ENCODE results near the gene SSTR4.

Gene SSTR4

DNA sequence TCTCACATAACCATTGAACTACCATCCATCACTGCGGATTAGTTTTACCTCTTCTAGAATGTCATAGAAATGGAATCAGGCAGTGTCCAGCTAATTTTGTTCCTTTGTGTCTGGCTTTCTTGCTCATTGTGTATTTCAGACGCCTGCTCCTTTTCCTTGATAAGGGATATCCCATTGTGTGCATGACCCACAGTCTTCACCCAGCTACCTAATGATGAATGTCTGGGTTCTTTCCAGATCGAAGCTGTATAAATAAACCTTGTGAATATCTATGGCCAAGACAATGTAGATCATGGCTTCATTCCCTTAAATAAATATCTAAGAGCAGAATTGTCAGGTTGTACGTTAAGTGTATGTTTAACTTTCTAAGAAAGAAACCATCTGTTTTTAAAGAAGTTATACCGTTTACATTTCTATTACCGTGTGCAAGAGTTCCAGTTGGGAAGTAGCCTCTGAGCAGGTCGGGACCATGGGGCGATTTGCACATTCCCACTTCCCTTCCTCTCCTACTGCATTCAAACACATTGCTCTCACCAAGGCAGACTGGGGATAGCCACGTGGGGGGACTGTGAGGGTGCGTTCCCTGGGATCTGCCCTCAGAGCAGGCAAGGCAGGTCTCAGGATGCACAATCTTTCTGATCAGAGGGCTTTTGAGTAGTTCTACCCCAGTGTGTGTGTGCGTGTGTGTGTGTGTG lies 37.9 kb downstream of the SSTR4 start:
- no peak overlapping the region for H2BK120ac ChIP-seq (ENCODE audit: low read depth, low read length)
- H2BK5ac ChIP-seq (ENCODE audit: low read length), result no peak overlapping the region
- no peak overlapping the region for H3K4ac ChIP-seq (ENCODE audit: low read length)
- H3K4me1 ChIP-seq (ENCODE audit: control insufficient read depth in 2 of 2, insufficient read depth in 1 of 2, low read depth in 1 of 2, low read length in 2 of 2), result peaks cover 0 to 2% of the 10 kb centered on the region in 2 donors
- no peak overlapping the region for H3K23ac ChIP-seq (ENCODE audit: low read depth, low read length, poor library complexity)
- WGBS, 2 donors (ENCODE audit: extremely low coverage in 2 of 2, insufficient read length in 2 of 2, insufficient replicate concordance in 1 of 2), result no CpG with 5 or more reads among the region's 11 CpGs
- no peak overlapping the region for H2AK5ac ChIP-seq (ENCODE audit: low read depth, low read length)
- H3K18ac ChIP-seq (ENCODE audit: low read length), result no peak overlapping the region
- no peak for DNase-seq (ENCODE audit: low spot score)
- H3K4me3 ChIP-seq (ENCODE audit: low read length in 2 of 2), result no peak overlapping the region
- H2BK12ac ChIP-seq (ENCODE audit: low read length), result no peak overlapping the region
- H3K9me3 ChIP-seq (replicated peaks in 1 of 2; ENCODE audit: control insufficient read depth in 2 of 2, insufficient read depth in 1 of 2, low read depth in 1 of 2, low read length in 2 of 2), result no peaks in the 10 kb centered on the region
- no peak overlapping the region for H3K27ac ChIP-seq (replicated peaks; ENCODE audit: low read length)
- H2BK15ac ChIP-seq (ENCODE audit: low read length), result no peak overlapping the region
- H3K79me1 ChIP-seq (ENCODE audit: low read depth, low read length), result no peaks in the 10 kb centered on the region
- H3K36me3 ChIP-seq (replicated peaks in 1 of 2; ENCODE audit: control insufficient read depth in 2 of 2, insufficient read depth in 2 of 2, low read length in 2 of 2), result no peaks in the 10 kb centered on the region
- H4K91ac ChIP-seq (ENCODE audit: low read depth, low read length, poor library complexity), result no peak overlapping the region
- no peak overlapping the region for H2AFZ ChIP-seq (ENCODE audit: low read length)
- H3K4me2 ChIP-seq (ENCODE audit: insufficient read depth, low read length, poor library complexity, severe bottlenecking), result no peak overlapping the region
- no peak overlapping the region for H4K8ac ChIP-seq (ENCODE audit: low read depth, low read length)
- no peak overlapping the region for H3K14ac ChIP-seq (ENCODE audit: low read length)
- no peak overlapping the region for H3K9ac ChIP-seq (ENCODE audit: low read depth, low read length, poor library complexity)
- H3K27me3 ChIP-seq (ENCODE audit: control insufficient read depth in 3 of 3, insufficient read depth in 3 of 3, low read depth in 1 of 3, low read length in 3 of 3), result no peaks in the 10 kb centered on the region

DNA sequence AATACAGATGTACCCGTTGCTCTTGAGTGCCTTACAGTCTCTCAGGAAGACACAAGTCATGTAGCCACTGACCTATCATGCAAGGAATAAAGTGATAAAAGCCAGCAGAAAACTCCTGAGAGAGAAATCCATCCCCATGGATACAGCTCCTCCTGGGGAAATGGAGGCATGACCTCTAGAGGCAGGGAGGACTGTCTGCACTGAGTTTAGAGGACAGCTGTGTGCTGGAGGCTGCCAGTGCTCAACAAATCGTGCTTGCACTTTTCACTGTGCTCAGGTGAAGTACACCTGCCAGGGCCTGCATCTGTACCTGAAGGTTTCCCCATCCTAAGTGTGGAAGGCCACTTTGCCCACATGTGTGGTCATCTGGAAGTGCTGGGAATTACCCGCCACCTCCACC lies 38.9 kb downstream of the SSTR4 start:
- H3K36me3 ChIP-seq (replicated peaks in 1 of 2; ENCODE audit: control insufficient read depth in 2 of 2, insufficient read depth in 2 of 2, low read length in 2 of 2), result no peaks in the 10 kb centered on the region
- H2AFZ ChIP-seq (ENCODE audit: low read length), result no peak overlapping the region
- H3K14ac ChIP-seq (ENCODE audit: low read length), result no peak overlapping the region
- H3K23ac ChIP-seq (ENCODE audit: low read depth, low read length, poor library complexity), result no peak overlapping the region
- H3K4me3 ChIP-seq (ENCODE audit: low read length in 2 of 2), result no peak overlapping the region
- no peak overlapping the region for H3K9ac ChIP-seq (ENCODE audit: low read depth, low read length, poor library complexity)
- H2BK5ac ChIP-seq (ENCODE audit: low read length), result no peak overlapping the region
- no peak overlapping the region for H3K4ac ChIP-seq (ENCODE audit: low read length)
- no peaks in the 10 kb centered on the region for H3K27me3 ChIP-seq (ENCODE audit: control insufficient read depth in 3 of 3, insufficient read depth in 3 of 3, low read depth in 1 of 3, low read length in 3 of 3)
- no peak overlapping the region for H3K27ac ChIP-seq (replicated peaks; ENCODE audit: low read length)
- no CpG with 5 or more reads among the region's 3 CpGs for WGBS, 2 donors (ENCODE audit: extremely low coverage in 2 of 2, insufficient read length in 2 of 2, insufficient replicate concordance in 1 of 2)
- peaks cover 0 to 2% of the 10 kb centered on the region in 2 donors for H3K4me1 ChIP-seq (ENCODE audit: control insufficient read depth in 2 of 2, insufficient read depth in 1 of 2, low read depth in 1 of 2, low read length in 2 of 2)
- H2AK5ac ChIP-seq (ENCODE audit: low read depth, low read length), result peak overlapping the region; percentile 14
- no peak overlapping the region for H2BK120ac ChIP-seq (ENCODE audit: low read depth, low read length)
- H3K9me3 ChIP-seq (replicated peaks in 1 of 2; ENCODE audit: control insufficient read depth in 2 of 2, insufficient read depth in 1 of 2, low read depth in 1 of 2, low read length in 2 of 2), result no peaks in the 10 kb centered on the region
- H3K18ac ChIP-seq (ENCODE audit: low read length), result no peak overlapping the region
- DNase-seq (ENCODE audit: low spot score), result no peak
- H4K8ac ChIP-seq (ENCODE audit: low read depth, low read length), result no peak overlapping the region
- no peak overlapping the region for H4K91ac ChIP-seq (ENCODE audit: low read depth, low read length, poor library complexity)
- H3K4me2 ChIP-seq (ENCODE audit: insufficient read depth, low read length, poor library complexity, severe bottlenecking), result no peak overlapping the region
- no peaks in the 10 kb centered on the region for H3K79me1 ChIP-seq (ENCODE audit: low read depth, low read length)
- H2BK12ac ChIP-seq (ENCODE audit: low read length), result no peak overlapping the region
- no peak overlapping the region for H2BK15ac ChIP-seq (ENCODE audit: low read length)

DNA sequence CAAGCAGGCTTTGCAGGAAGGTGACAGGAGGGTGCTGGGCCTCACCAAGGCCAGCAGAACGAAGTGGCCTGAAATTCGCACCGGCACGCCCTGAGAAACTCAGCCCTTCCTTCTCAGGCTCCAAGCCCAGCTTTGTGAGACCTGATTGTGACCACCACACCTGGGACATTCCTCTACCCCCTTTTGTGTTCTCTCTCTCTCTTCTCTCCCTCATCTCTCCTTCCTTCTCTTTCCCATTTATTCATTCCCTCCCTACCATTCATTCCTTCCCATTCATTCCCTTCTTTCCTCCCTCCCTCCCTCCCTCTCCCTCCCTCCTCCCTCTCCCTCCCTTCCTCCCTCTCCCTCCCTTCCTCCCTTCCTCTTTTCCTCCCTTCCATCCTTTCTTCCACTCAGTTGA lies 42.2 kb downstream of the SSTR4 start:
- no peak overlapping the region for H3K9ac ChIP-seq (ENCODE audit: low read depth, low read length, poor library complexity)
- no peaks in the 10 kb centered on the region for H3K9me3 ChIP-seq (replicated peaks in 1 of 2; ENCODE audit: control insufficient read depth in 2 of 2, insufficient read depth in 1 of 2, low read depth in 1 of 2, low read length in 2 of 2)
- H3K27me3 ChIP-seq (ENCODE audit: control insufficient read depth in 3 of 3, insufficient read depth in 3 of 3, low read depth in 1 of 3, low read length in 3 of 3), result no peaks in the 10 kb centered on the region
- H3K14ac ChIP-seq (ENCODE audit: low read length), result no peak overlapping the region
- H3K4ac ChIP-seq (ENCODE audit: low read length), result no peak overlapping the region
- H3K79me1 ChIP-seq (ENCODE audit: low read depth, low read length), result no peaks in the 10 kb centered on the region
- no peak overlapping the region for H3K23ac ChIP-seq (ENCODE audit: low read depth, low read length, poor library complexity)
- no peak overlapping the region for H2BK5ac ChIP-seq (ENCODE audit: low read length)
- no peak overlapping the region for H2BK15ac ChIP-seq (ENCODE audit: low read length)
- no peak overlapping the region for H2BK12ac ChIP-seq (ENCODE audit: low read length)
- no peaks in the 10 kb centered on the region for H3K36me3 ChIP-seq (replicated peaks in 1 of 2; ENCODE audit: control insufficient read depth in 2 of 2, insufficient read depth in 2 of 2, low read length in 2 of 2)
- no peak overlapping the region for H4K8ac ChIP-seq (ENCODE audit: low read depth, low read length)
- WGBS, 2 donors (ENCODE audit: extremely low coverage in 2 of 2, insufficient read length in 2 of 2, insufficient replicate concordance in 1 of 2), result no CpG with 5 or more reads among the region's 4 CpGs
- no peak overlapping the region for H3K4me3 ChIP-seq (ENCODE audit: low read length in 2 of 2)
- H2AFZ ChIP-seq (ENCODE audit: low read length), result no peak overlapping the region
- no peak overlapping the region for H3K27ac ChIP-seq (replicated peaks; ENCODE audit: low read length)
- H3K18ac ChIP-seq (ENCODE audit: low read length), result no peak overlapping the region
- no peak overlapping the region for H2BK120ac ChIP-seq (ENCODE audit: low read depth, low read length)
- H3K4me2 ChIP-seq (ENCODE audit: insufficient read depth, low read length, poor library complexity, severe bottlenecking), result no peak overlapping the region
- no peak overlapping the region for H2AK5ac ChIP-seq (ENCODE audit: low read depth, low read length)
- H3K4me1 ChIP-seq (ENCODE audit: control insufficient read depth in 2 of 2, insufficient read depth in 1 of 2, low read depth in 1 of 2, low read length in 2 of 2), result peaks cover 0 to 2% of the 10 kb centered on the region in 2 donors
- no peak for DNase-seq (ENCODE audit: low spot score)
- no peak overlapping the region for H4K91ac ChIP-seq (ENCODE audit: low read depth, low read length, poor library complexity)

DNA sequence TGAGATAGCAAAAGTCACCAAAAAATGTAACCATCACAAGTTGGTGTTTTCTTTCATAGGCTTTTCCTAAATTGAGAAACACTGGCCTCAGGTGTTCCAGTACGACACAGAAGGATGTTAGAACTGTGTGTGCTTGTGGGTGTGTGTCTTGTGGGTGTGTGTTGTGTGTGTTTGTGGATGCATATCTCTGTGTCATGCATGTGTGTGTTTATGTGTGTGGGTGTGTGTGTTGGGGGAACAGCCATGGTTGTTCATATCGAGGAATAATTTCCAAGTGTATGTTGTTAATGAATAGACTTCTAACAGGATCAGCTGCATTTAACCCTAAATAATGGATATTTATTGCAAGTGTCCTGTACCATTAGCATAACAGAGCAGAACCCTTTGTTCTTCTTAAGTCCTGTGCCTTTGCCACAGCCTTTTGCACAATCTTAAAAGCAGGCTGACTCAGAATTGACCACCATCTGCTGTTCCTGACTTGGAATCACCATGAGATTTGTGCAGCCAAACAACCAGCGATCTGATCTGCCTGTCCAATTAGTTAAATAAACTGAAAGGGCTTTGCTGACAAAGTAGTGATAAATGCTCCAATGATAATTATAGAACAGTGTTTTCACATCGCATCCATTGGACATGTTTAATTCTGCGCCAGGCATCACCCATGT lies 43.4 kb downstream of the SSTR4 start:
- Histone ChIP-seq H2BK5ac (ENCODE audit: low read length) (no peak overlapping the region), H3K79me1 (ENCODE audit: low read depth, low read length) (no peaks in the 10 kb centered on the region), H4K8ac (ENCODE audit: low read depth, low read length) (no peak overlapping the region), H3K14ac (ENCODE audit: low read length) (no peak overlapping the region), H2AFZ (ENCODE audit: low read length) (no peak overlapping the region), H3K4me2 (ENCODE audit: insufficient read depth, low read length, poor library complexity, severe bottlenecking) (no peak overlapping the region), H2BK12ac (ENCODE audit: low read length) (no peak overlapping the region), H2BK120ac (ENCODE audit: low read depth, low read length) (no peak overlapping the region), H3K36me3 (replicated peaks in 1 of 2; ENCODE audit: control insufficient read depth in 2 of 2, insufficient read depth in 2 of 2, low read length in 2 of 2) (no peaks in the 10 kb centered on the region), H4K91ac (ENCODE audit: low read depth, low read length, poor library complexity) (no peak overlapping the region), H2BK15ac (ENCODE audit: low read length) (no peak overlapping the region), H3K27ac (replicated peaks; ENCODE audit: low read length) (no peak overlapping the region), H3K27me3 (ENCODE audit: control insufficient read depth in 3 of 3, insufficient read depth in 3 of 3, low read depth in 1 of 3, low read length in 3 of 3) (no peaks in the 10 kb centered on the region), H3K18ac (ENCODE audit: low read length) (no peak overlapping the region), H3K4me3 (ENCODE audit: low read length in 2 of 2) (no peak overlapping the region), H3K9me3 (replicated peaks in 1 of 2; ENCODE audit: control insufficient read depth in 2 of 2, insufficient read depth in 1 of 2, low read depth in 1 of 2, low read length in 2 of 2) (no peaks in the 10 kb centered on the region), H3K4me1 (ENCODE audit: control insufficient read depth in 2 of 2, insufficient read depth in 1 of 2, low read depth in 1 of 2, low read length in 2 of 2) (peaks cover 0 to 2% of the 10 kb centered on the region in 2 donors), H3K4ac (ENCODE audit: low read length) (no peak overlapping the region), H3K9ac (ENCODE audit: low read depth, low read length, poor library complexity) (no peak overlapping the region), H2AK5ac (ENCODE audit: low read depth, low read length) (no peak overlapping the region), H3K23ac (ENCODE audit: low read depth, low read length, poor library complexity) (no peak overlapping the region)
- WGBS, 2 donors (ENCODE audit: extremely low coverage in 2 of 2, insufficient read length in 2 of 2, insufficient replicate concordance in 1 of 2), result no CpG with 5 or more reads among the region's 5 CpGs
- no peak for DNase-seq (ENCODE audit: low spot score)

All from neuronal stem cell (in vitro differentiated cells).